ENCODE measurements around the gene CPXM1. TPM values are rescaled to one million over a fixed set of nuclear protein-coding genes. Genes with fewer than 3 reads are reported as not detected.

The CPXM1 gene
- total RNA-seq, 6 experiments from 2014 or later: 0.10 TPM; not detected in 5

DNA sequence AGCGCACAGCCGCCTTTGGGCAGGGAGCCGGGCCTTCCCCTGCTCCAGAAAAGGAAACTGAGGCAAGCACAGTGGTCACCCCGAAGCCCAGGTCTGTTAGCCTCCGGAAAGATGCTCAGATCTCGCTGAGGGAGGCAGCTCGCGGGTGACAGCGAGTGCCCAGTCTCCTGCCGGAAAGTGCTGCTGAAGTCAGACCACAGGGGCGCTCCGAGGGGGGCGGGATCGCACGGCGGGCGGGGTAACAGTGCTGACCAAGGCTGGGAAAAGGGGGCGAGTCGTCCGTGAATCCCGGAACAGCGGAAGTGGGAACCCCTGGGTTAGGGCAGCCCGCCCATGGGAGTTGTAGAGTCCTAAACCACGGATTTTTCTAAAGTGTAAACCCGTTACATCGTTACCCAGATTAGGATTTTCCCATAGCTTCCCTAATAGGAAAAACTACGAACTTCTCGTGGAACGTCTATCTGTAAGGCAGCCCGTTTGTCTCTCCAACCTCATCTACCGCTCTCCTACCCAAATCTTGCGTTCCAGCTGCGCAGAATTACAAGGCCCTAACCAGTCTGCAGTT is 40.6 kb upstream of the CPXM1 start:
- DNase-seq: peak; percentile 54
- H3K36me3 Mint-ChIP-seq (ENCODE audit: low read depth): peaks cover 26% of the 10 kb centered on the region
- H3K9me3 Mint-ChIP-seq: no peaks in the 10 kb centered on the region
- TF ChIP-seq, protein P1, sequence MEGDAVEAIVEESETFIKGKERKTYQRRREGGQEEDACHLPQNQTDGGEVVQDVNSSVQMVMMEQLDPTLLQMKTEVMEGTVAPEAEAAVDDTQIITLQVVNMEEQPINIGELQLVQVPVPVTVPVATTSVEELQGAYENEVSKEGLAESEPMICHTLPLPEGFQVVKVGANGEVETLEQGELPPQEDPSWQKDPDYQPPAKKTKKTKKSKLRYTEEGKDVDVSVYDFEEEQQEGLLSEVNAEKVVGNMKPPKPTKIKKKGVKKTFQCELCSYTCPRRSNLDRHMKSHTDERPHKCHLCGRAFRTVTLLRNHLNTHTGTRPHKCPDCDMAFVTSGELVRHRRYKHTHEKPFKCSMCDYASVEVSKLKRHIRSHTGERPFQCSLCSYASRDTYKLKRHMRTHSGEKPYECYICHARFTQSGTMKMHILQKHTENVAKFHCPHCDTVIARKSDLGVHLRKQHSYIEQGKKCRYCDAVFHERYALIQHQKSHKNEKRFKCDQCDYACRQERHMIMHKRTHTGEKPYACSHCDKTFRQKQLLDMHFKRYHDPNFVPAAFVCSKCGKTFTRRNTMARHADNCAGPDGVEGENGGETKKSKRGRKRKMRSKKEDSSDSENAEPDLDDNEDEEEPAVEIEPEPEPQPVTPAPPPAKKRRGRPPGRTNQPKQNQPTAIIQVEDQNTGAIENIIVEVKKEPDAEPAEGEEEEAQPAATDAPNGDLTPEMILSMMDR (IDR thresholded peaks at IDR 0.05): no peak
- peak overlapping the region; percentile 97 for H3K4me3 Mint-ChIP-seq
- H3K4me1 Mint-ChIP-seq (ENCODE audit: low read depth): peaks cover 23% of the 10 kb centered on the region
- H3K27ac Mint-ChIP-seq: peak overlapping the region; percentile 90
- no peaks in the 10 kb centered on the region for H3K27me3 Mint-ChIP-seq (ENCODE audit: insufficient read depth)

DNA sequence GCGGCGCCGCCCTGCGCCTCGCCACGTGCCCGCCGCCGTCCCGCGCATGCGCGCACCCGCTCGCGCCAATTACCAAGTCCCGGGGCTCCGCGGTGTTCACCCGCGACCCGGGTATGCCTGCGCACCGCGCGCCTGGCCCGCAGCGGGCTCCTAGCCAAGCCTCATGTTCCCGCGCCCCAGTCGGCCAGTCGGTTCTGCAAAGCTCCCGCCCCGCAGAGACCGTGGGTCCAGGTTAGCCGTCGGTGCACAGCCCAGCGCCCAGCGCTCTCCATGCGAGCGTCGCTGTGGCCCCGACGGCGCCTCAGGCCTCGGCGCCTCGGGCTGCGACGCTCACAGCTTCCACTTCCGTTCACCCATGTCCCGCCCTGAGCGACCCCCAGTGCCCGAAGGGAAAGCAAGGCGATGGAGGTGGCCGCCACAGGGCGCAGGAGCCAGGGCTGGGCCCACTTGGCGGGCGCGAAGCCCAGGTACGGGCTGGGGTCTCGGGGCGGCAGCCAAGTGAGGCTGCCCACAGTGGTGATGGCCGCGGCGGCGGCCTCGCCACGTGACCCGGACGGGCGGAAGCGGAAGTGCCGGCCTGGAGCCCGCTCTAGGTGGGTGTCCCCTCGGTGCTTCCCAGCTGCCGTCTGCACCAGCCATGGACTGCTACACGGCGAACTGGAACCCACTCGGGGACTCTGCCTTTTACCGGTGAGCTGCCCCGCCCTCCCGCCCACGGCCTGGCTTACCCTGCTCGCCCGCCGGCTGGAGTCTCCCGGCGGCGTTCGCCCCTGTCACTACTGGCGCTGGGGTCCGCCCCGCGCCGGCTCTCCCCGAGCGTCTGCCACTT is 39.9 kb upstream of the CPXM1 start, which contains the start of the genes PCED1A and VPS16:
PCED1A (minus strand) TSS at position 518 of the 829 bp plus-strand sequence. CDS start 743 bp downstream, outside the sequence.
VPS16 (plus strand) TSS at position 608 of the 829 bp plus-strand sequence; CDS start at position 638, 30 bp downstream.
- Mint-ChIP-seq H3K27me3 (ENCODE audit: insufficient read depth) (no peaks in the 10 kb centered on the region), H3K36me3 (ENCODE audit: low read depth) (peaks cover 27% of the 10 kb centered on the region), H3K27ac (peak within 1 kb of the TSS; percentile 90), H3K9me3 (no peaks in the 10 kb centered on the region), H3K4me3 (peak within 1 kb of the TSS; percentile 97), H3K4me1 (ENCODE audit: low read depth) (peaks cover 23% of the 10 kb centered on the region)
- DNase-seq: peak; percentile 80
- TF ChIP-seq, protein P1 (IDR thresholded peaks at IDR 0.05): no peak

DNA sequence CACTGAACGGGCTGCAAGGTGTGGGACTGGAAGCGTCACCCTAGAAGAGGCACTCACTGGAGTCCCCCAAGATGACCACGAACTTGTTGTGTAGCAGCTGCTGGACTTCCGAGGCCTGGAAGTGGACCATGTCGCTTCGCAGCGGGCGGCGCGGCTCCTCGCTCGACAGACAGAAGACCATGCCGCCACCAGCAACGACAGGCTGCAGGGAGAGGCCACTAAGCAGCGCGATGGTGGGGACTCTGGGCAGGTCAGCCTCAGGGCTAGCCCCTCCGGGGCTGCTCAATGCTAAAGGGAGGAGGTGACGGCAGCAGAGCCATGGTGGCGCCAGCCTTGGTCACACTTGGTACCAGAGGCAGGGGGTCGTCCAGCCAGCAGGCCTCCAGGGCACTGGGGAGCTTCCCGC is 39.3 kb upstream of the CPXM1 start:
- Mint-ChIP-seq H3K9me3 (no peaks in the 10 kb centered on the region), H3K36me3 (ENCODE audit: low read depth) (peaks cover 33% of the 10 kb centered on the region), H3K4me1 (ENCODE audit: low read depth) (peaks cover 23% of the 10 kb centered on the region), H3K27ac (peak overlapping the region; percentile 83), H3K27me3 (ENCODE audit: insufficient read depth) (no peaks in the 10 kb centered on the region), H3K4me3 (peak overlapping the region; percentile 82)
- TF ChIP-seq, protein P1 (IDR thresholded peaks at IDR 0.05): no peak
- no peak for DNase-seq

DNA sequence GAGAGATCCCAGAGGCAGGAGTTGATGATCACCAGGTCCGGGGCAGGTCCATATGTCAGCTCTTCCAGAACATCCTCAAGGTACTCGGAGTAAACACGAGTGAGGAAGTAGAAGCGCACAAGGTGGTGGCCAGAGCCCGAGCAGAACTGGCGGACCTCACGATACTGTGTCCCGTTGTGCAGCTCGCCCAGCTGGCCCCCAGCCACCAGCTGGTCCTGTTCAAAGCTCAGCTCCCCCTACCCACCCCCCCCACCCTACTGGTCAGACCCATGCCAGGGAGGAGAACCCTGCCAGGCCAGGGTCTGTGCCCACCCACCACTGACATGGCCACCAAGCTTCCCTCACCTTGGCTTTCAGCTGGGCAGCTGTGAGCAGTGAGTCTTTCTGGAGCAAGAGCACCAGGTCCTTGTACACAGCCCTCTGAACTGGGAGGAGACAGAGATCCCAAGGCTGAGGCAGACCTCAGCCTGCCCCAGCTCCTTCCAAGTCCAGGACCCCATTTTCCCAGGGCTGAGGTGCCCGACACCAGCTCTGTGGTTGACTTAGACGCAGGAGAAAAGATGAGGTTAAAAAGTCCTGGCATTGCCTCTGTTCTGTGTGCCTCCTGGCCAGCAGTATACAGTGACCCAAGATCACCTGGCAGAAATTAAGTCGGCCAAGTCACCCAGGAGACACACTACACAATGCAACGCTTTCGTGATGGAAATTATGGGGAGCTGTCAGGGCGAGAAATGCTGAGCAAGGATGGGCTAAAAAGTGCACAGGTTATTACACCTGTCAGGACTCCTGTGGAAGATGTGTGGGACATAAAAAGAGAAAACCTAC is 38.6 kb upstream of the CPXM1 start:
- Mint-ChIP-seq H3K9me3 (no peaks in the 10 kb centered on the region), H3K36me3 (ENCODE audit: low read depth) (peaks cover 27% of the 10 kb centered on the region), H3K27me3 (ENCODE audit: insufficient read depth) (no peaks in the 10 kb centered on the region), H3K27ac (peak overlapping the region; percentile 83), H3K4me1 (ENCODE audit: low read depth) (peaks cover 23% of the 10 kb centered on the region), H3K4me3 (peak overlapping the region; percentile 82)
- DNase-seq: no peak
- TF ChIP-seq, protein P1 (IDR thresholded peaks at IDR 0.05): no peak

DNA sequence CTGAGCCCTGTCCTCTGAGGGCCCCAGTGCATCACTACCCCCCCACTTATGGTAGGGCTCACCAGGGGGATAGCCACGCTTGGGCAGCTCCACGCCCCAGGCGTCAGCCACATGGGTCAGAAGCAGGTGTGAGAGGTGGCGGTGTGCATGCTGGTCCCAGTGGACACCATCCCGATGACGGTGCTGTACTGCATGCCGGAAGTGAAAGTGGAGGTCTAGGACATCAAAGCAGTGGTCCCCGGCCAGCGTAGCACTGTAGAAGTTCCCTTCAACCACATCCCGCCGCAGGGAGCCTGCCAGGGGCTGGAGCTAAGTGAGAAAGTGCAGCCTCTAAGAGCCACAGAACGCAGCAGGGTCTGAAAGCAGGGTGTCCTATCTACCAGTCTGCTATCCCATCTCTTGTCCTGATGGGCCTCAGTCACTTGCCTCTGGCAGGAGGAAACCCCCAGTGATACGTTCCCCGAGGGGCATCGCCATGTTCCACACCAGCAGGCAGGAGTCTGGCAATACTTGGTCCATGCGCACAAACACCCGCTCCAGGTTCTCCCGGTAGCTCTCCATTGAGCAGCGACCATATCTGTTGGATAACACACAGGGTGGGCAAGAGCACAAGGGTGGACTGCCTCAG is 37.9 kb upstream of the CPXM1 start:
- peaks cover 22% of the 10 kb centered on the region for H3K36me3 Mint-ChIP-seq (ENCODE audit: low read depth)
- H3K27ac Mint-ChIP-seq: no peak overlapping the region
- DNase-seq: no peak
- H3K9me3 Mint-ChIP-seq: no peaks in the 10 kb centered on the region
- H3K27me3 Mint-ChIP-seq (ENCODE audit: insufficient read depth): no peaks in the 10 kb centered on the region
- peaks cover 23% of the 10 kb centered on the region for H3K4me1 Mint-ChIP-seq (ENCODE audit: low read depth)
- H3K4me3 Mint-ChIP-seq: no peak overlapping the region
- TF ChIP-seq, protein P1 (IDR thresholded peaks at IDR 0.05): no peak
